HTERT RPE-1 (cell line): ENCODE data around the gene TMEM86A.

Experiments
- in situ Hi-C: fragments of 300-500 bp; cut with MboI; formaldehyde crosslinking; loops from 4 replicates; pipeline ENCODE4 v1.14.3; 2020; ENCODE audit warnings: low sequenced_read_pairs

The TMEM86A gene

DNA sequence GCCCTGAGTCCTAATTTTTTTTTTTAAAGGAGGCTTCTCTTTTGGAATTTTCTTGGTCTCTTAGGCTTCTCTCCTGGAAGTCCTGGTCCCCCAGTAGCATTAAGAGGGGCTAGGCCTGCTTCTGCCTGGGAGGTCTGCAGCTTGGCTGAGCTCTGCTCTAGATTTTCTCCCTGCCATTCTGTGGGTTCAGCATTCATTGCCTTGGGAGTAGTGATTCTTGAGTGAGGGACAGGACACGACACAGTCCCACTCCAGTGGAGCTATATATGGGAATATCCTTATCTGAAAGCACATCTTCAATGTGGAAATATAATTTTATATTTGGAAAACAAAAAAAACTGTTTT, 23.7 kb downstream of the TMEM86A start:
- in situ Hi-C loops = no loop called here

DNA sequence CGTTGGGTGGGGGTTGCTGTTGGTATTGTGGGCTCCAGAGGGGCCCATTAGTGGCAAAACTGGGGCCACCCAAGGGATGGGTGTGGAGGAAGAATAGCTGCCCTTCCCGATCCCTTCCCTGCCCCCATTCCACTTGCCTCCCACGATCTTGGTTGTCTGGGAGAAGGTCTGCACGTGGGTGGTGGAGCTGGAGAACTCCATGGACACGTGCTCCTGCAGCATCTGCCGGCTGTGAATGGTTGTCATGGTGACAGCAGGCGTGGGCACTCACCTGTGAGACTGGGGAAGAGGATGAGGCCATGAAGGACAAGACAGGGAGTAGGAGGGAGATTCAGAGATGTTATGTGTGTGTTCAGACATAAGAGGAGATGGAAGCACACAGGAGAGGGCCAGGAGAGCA, 25.4 kb downstream of the TMEM86A start:
- in situ Hi-C loops = no loop called here

DNA sequence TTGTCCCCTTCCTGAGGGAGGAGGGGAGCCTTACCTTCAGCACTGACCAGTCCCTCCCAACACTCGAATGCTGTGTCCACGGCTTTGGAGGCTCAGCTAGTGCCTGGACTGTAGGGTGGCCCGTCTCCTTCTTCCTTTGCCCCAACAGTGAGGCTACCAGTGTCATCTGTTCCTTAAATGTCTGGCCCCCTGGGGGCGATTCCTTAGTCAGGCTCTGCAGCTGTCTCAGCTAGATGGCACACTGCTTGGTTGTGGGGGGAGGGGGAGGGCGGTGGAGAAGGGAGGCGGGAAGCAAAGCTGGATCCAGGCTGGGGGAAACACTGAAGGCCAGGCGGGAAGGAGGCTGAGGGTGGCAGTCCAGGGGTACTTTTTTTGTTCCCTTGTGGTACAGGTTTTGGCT, 27.5 kb downstream of the TMEM86A start, which contains the start of gene IGSF22:
Gene IGSF22, minus strand, starts transcription at position 149 of the 400 bp plus-strand sequence. CDS start 1,952 bp downstream, outside the sequence.
- in situ Hi-C loops = no loop called here

DNA sequence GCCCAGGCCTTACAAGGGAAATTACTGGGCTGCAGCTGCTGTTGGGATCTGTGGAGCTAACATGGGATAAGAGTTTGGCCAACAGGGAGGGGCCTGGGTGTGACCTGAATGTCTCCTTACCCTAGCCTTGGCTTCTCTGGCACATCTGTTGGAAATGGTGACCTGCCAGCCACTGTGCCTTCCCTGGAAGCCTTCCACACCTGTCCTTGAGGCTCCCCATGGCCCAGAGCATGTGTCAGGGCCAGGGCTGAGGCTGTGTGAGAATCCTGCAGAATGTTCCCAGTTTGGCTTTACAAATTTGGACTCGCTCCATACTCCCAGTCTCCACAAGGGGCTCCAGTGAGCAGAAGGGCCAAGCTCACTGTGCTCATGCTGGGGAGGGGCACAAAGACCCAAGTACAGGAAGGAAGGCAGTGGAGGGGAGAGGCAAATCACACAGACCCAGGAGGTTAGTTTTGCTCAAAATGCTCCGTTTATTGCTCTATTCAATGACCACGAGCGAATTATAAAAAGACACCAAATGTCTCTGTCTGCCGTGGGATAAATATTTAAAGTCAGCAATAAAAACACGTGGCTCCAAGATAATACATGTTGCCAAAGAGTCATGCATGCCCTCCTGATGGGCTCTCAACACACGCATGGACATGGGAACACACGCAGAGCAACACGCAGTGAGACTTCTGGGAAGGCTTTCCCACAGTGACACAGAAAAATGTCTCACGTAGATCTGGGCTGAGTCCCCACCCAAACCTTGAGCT, 29.1 kb downstream of the TMEM86A start:
- in situ Hi-C loops = no loop called here

- in situ Hi-C loops = no loop called here
Measured at GRCh38 chr11:18728658-18729057, 30.1 kb downstream of the TMEM86A start.

- in situ Hi-C loops = no loop called here
Measured at GRCh38 chr11:18729426-18729825, 30.8 kb downstream of the TMEM86A start.

DNA sequence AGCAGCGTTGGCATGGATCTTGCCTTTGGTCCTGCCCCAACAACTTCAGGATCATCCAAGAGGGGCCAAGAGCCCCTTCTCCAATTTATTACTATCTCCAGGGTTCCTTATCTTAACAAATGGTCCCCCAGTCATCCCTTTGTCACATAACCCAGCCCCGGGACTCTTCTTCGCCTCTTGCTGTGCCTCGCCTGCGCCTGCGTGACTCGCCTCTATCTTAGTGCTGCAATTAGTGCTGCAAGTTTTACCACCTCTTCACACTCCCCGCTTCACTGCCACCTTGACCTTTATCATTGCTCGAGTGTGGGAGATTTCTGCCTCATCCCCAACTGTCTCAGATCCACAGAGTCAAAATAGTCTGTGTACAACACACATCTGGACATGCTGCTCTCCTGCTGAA, 31.4 kb downstream of the TMEM86A start:
- in situ Hi-C loops = no loop called here

DNA sequence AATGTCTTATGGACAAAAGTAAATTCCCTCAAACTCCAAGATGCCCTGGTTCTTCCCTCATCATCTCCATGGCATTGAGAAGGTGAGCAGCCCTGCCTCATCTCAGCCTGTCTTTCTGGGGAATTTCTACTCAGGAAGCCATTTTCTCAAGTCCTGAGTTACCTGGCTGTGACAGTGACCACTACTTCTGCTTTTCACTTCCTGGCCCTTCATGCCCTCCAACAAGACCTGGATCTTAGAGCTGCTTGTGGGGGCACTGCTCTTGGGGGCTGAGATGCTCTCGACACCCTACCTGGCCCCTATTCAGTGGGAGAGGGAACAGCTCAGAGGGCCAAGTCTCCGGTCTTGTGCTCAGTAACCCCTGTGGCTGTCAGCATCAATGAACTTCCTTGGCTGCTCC, 32.9 kb downstream of the TMEM86A start:
- in situ Hi-C loops = no loop called here

DNA sequence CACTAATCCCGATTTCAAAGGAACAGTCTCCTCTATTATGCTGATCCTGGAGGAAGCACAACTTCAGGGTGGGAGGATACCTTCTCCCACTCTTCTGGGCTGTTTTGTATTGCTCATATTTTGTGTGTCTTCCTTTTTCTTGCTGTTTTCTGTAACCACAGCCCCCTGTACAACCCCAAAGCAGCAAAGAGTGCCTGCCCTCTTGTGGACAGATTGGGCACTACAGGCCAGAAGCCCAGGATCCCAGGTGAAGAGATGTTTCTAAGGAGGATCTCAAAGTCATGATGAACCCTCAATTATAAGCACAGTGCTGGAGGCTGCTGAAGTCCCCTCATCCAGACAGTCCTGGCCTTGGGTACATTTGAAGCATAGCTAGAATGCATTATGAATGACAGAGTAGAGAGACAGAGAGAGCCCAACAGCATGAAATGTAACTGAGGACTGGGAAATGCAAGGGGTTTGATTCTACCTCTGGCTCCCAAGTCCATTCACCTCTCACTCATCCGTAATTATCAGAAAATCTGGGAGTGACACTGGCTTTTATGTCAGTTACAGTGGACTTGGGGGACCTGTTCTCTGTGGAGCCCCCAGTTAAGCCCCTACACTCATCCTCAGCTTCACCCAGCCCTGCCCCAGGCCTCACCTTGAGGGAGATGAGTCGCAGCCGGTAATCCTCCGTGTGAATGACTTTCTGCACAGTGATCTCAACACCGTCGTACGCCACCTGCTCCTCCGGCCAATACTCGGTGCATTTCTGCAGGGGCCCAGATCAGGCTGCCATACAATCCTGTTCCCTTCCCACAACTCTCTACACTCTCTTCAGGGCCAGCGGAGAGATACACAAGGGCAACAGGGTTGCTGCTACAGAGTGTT, 33.6 kb downstream of the TMEM86A start:
- in situ Hi-C loops = no loop called here

DNA sequence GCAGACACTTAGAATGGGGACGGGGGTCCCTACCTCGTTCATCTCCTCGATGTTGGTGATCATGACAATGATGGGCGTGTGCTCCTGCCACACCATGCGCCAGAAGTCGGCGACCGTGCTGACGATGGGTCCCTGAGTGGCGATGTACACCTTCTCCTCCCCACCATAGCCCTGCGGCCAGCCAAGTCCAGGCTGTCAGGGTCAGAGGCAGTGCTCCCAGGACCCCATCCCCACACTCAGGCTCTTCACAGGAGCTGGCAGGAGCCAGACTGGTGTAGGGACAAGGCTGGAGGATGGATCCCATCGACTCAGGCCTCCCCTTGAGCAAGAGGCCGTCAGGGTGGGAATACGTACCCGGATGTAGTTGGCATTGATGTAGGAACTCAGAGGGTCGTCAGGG, 34.6 kb downstream of the TMEM86A start:
- in situ Hi-C loops = no loop called here

DNA sequence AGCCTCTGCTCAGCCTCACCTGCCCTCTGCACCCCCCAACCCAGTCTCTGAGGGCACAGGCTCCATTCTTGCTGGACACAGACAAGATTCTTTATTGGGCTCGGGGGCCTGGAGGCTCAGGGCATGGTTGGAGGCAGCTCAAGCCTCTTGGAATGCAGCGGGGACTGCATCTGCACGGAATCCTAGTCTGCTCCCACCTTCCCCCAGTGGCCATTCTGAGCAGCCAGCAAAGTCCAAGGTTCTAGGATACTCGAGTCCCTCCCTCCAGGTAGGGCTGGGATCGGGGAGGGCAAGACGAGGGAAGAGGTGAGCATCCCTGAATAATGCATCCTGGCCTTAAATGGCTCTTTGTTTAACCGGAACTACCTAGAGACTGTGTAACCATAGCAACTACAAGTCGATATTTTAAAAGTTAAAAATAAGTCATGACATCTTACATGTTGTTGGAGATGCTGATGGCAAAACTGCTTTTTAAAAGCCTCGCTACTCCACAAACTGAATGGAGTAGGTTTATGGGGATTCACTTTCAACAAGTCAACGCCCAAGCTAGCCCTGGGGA, 38.1 kb downstream of the TMEM86A start:
- in situ Hi-C loops = no loop called here

GRCh38 chr11:18737642-18738041, 39.1 kb downstream of the TMEM86A start:
- in situ Hi-C loops = no loop called here

DNA sequence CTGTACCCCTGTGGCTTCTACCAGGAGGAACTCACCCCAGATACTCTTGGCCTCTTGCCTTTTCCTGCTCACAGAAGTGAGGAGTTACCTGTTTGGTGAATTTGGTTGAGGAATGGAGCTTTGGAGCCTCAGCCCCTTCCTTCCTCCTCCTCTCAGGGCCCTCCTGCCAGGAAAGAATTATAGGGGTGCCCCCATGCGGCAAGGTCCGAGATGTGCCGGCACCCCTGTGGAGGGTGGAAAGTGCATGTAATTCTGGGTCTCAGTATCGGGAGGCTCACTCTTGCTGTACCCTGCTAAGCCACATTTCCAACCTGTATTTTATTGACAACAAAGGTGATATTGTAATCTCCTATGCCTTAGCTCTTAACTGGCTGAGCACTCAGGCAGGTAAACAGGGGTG, 41.1 kb downstream of the TMEM86A start:
- in situ Hi-C loops = no loop called here

DNA sequence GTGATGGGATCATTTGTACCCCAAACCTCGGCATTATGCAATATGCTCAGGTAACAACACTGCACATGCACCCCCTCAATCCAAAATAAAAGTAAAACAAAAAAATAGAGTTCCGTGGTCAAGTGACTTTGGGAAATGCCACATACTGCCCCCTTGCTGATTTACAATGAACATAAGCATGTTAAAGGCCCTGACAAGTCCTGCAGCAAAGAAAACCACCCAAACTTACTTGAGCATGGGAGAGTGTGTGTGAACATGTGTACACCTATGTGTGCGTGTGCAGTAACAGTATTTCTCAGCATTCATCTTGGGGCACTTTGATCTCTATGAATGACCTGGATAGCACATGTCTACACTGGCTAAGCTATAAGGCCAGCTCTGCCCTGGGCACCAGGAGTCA, 43.2 kb downstream of the TMEM86A start:
- in situ Hi-C loops = no loop called here

DNA sequence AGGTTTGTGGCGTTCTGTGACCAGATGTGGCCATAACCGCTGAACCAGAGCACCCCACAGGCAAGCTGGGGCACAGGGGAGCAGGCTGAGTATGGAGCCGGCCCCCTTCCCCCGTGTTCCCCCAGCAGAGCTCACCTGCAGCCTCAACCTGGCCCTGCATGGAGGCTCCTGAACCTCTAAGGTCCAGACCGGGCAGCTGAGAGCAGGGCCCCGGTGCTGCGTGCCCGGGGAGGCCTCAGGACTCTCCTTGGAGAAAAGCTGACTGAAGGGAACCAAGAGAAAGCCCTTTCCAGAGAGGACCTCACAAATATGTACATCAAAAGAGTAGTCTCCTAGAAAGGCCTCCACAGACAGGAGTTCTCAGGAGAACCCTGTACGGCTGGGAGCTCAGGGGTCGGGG, 44.8 kb downstream of the TMEM86A start:
- in situ Hi-C loops = no loop called here

DNA sequence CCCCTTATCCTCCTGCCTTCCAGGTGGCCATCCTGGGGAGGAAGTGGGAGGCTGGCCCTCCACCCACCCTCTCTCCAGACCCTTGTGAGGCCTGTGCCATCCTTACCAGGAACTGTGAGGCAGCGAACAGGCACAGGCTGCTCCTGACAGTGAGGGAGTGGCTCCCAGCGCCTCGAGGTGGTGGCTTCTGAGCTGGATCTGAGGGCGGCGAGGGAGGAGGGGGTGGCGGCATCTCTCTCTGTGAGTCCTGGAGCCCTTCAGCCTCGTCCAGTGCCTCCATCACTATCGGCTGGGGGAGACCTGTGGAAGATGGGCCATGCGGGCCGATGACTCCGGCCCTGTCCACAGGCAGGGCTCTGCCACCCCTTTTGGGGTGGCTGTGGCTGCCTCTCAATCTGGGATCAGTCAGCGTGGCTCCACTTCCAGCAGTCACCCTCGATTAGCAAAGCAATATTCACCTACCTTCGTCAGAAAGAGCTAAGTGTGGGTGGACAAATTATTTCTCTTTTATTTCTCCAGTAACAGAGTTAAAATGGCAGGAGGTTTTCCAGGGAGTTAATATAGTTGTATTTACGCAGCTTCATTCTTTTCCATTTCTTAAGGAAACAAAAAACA, 45.4 kb downstream of the TMEM86A start:
- in situ Hi-C loops = no loop called here

- in situ Hi-C loops = no loop called here
Measured at GRCh38 chr11:18745251-18745650, 46.7 kb downstream of the TMEM86A start.

- in situ Hi-C loops = no loop called here
Measured at GRCh38 chr11:18748766-18749365, 50.3 kb downstream of the TMEM86A start.

GRCh38 chr11:18749681-18750319, 51.2 kb downstream of the TMEM86A start:
- in situ Hi-C loops = no loop called here

DNA sequence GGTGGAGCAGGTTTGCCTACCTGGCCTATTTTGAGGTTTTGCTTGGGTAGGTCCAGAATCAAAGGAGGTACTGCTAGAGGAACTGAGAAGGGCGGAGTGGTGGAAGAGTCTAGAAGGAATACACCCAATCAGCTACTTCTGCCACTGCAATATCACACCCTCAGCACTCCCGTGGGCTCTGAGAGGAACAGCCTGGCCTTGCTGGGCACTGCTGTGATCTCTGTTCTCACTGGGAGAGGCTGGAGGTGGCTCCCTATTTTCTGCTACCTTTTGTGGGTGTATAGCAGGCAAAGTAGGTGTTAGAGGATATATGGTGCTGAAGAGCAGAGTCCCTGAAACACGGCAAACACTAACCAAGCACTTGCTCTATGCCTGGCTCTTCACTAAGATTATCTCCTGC, 52.4 kb downstream of the TMEM86A start:
- in situ Hi-C loops = no loop called here

DNA sequence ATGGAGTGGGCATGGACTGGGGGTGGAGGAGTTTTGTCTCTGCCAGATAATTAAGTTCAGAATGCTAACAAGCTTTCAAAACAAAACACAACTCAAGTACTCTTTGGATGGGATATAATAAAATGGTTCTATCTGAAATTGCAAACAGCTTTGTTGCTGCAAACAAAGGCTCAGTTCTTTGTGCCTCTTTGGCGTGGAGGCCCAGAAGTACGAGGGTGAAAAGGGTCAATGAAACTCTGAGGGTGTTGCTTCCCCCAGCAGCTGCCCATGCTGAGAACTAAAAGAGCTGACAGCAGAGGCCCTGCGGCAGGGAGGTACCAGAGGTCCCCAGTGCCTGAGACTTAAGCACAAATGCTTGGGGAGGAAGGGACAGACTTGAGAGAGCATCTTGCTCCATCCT, 53.9 kb downstream of the TMEM86A start:
- in situ Hi-C loops = no loop called here
